ENCODE results near the gene CAVIN3.

Gene CAVIN3

GRCh38 chr11:6320411-6321155 is at the start of gene CAVIN3:
TSS of gene CAVIN3 (minus strand) at chr11:6320501. CDS start at chr11:6320476, 25 bp downstream.
- DNase-seq, result no peak

GRCh38 chr11:6365659-6366058 is 45.4 kb upstream of the CAVIN3 start:
- no peak for DNase-seq

GRCh38 chr11:6362873-6363678 is 42.8 kb upstream of the CAVIN3 start:
- peak; percentile 28 to 42 for DNase-seq

GRCh38 chr11:6362185-6362872 is 42.0 kb upstream of the CAVIN3 start:
- DNase-seq, result no peak

GRCh38 chr11:6360183-6360582 is 39.9 kb upstream of the CAVIN3 start:
- DNase-seq, result no peak

GRCh38 chr11:6357222-6357621 is 36.9 kb upstream of the CAVIN3 start:
- DNase-seq, result no peak

GRCh38 chr11:6356503-6357055 is 36.3 kb upstream of the CAVIN3 start:
- DNase-seq, result no peak

GRCh38 chr11:6354651-6355485 is 34.6 kb upstream of the CAVIN3 start:
- no peak for DNase-seq

- peak; percentile 46 to 67 for DNase-seq
Observed at GRCh38 chr11:6353367-6353987, 33.2 kb upstream of the CAVIN3 start.

GRCh38 chr11:6351782-6352382 is 31.6 kb upstream of the CAVIN3 start:
- no peak for DNase-seq

- no peak for DNase-seq
Observed at GRCh38 chr11:6350486-6350885, 30.2 kb upstream of the CAVIN3 start.

GRCh38 chr11:6350043-6350442 is 29.7 kb upstream of the CAVIN3 start:
- DNase-seq, result no peak

- DNase-seq, result no peak
Observed at GRCh38 chr11:6345366-6345765, 25.1 kb upstream of the CAVIN3 start.

GRCh38 chr11:6336293-6336692 is 16.0 kb upstream of the CAVIN3 start:
- no peak for DNase-seq

- DNase-seq, result no peak
Observed at GRCh38 chr11:6334806-6335205, 14.5 kb upstream of the CAVIN3 start.

- peak; percentile 21 to 41 for DNase-seq
Observed at GRCh38 chr11:6333095-6333494, 12.8 kb upstream of the CAVIN3 start.

- DNase-seq, result no peak
Observed at GRCh38 chr11:6332066-6332465, 11.8 kb upstream of the CAVIN3 start.

GRCh38 chr11:6328321-6328720 is 8.0 kb upstream of the CAVIN3 start:
- DNase-seq, result no peak

GRCh38 chr11:6327806-6328205 is 7.5 kb upstream of the CAVIN3 start:
- DNase-seq, result no peak

- no peak for DNase-seq
Observed at GRCh38 chr11:6326985-6327384, 6.7 kb upstream of the CAVIN3 start.

- DNase-seq, result no peak
Observed at GRCh38 chr11:6326303-6326702, 6.0 kb upstream of the CAVIN3 start.
